WI38 (cell line): Measurements from ENCODE around the gene NIN.

Experiments used
- H3K4me3 ChIP-seq: 2 replicates; pipeline ENCODE4 v1.5.1; 2011; ENCODE audit warnings: low read depth, mild to moderate bottlenecking, control low read depth, low read length
- CTCF ChIP-seq: IDR thresholded peaks from 2 replicates; pipeline ENCODE4 v1.5.1; 2012; ENCODE audit warnings: low read depth, mild to moderate bottlenecking, control low read depth, low read length

Gene NIN

GRCh38 chr14:50854521-50854920 lies 23.6 kb upstream of the NIN start:
- H3K4me3 ChIP-seq, result no peak overlapping the region
- no peak for TF ChIP-seq CTCF

- TF ChIP-seq CTCF, result no peak
- no peak overlapping the region for H3K4me3 ChIP-seq
Measured at GRCh38 chr14:50853891-50854290, 22.9 kb upstream of the NIN start.

- TF ChIP-seq CTCF, result no peak
- H3K4me3 ChIP-seq, result no peak overlapping the region
Measured at GRCh38 chr14:50846226-50846880, 15.4 kb upstream of the NIN start.

DNA sequence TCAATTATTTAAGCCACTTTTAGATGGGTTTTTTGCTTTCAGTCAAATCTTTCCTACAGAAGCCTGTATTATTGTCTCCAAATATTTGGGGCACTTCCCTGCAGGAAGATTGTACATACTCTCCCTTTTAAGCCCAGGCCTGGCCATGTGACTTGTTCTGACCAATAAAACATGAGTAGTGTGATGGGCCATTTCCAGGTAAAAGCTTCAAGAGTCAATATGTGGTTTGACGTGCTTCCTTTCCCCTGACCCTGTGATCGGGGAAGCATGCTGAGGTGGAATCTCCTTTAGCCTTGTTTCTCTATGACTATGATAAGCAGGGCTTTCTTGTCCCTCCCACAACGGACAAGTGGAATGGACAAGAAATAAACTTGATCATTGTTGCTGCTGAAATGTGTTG lies 14.2 kb upstream of the NIN start:
- no peak for TF ChIP-seq CTCF
- no peak overlapping the region for H3K4me3 ChIP-seq

DNA sequence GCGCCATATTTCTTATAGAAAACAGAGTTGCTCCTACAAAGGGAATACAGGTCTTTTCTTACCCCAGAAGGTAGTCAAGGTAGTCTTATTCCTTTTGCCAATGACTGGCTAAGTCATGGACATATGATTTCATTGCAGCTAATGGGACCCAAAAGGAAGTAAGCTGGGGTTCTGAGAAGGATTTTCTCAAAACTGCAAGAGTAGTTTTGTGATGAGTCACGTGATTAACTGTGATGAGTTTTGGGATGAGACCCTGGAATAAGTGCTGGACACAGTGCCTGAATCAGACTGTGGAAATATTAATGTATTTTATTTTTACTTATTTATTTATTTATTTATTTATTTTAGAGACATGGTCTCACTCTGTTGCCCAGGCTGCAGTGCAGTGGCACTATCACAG lies 13.4 kb upstream of the NIN start:
- no peak overlapping the region for H3K4me3 ChIP-seq
- no peak for TF ChIP-seq CTCF

- TF ChIP-seq CTCF, result no peak
- no peak overlapping the region for H3K4me3 ChIP-seq
Measured at GRCh38 chr14:50839691-50840090, 8.7 kb upstream of the NIN start.

- no peak overlapping the region for H3K4me3 ChIP-seq
- no peak for TF ChIP-seq CTCF
Measured at GRCh38 chr14:50839048-50839447, 8.1 kb upstream of the NIN start.
